Astrocyte (in vitro differentiated cells and primary cell): ENCODE data around the gene LGALS3BP. TPM values are rescaled to one million over a fixed set of nuclear protein-coding genes. Genes with fewer than 3 reads are reported as not detected.

ENCODE experiments used
- DNase-seq: peaks from one replicate; pipeline ENCODE4 v3.0.0-alpha.2; 2010; ENCODE audit warnings: low read depth
- FAIRE-seq: peaks from 2 replicates; lab custom pipeline; 2011; peaks lifted over from hg19 to GRCh38; lab: Jason Lieb, UNC
- H2AFZ ChIP-seq: 2 replicates; pipeline ENCODE4 v1.6.0; 2012; ENCODE audit warnings: low read depth, low read length, inconsistent platforms
- H3K27ac ChIP-seq: 2 replicates; pipeline ENCODE4 v1.5.1; 2011; ENCODE audit warnings: low read depth, low read length, inconsistent platforms
- H3K27me3 ChIP-seq: 2 replicates; pipeline ENCODE4 v1.6.0; 2011; ENCODE audit warnings: low read length, inconsistent platforms; ENCODE audit not compliant: insufficient read depth
- H3K36me3 ChIP-seq: 2 replicates; pipeline ENCODE4 v1.5.1; 2011; ENCODE audit warnings: low read length, inconsistent platforms; ENCODE audit not compliant: insufficient read depth
- H3K4me1 ChIP-seq: 2 replicates; pipeline ENCODE4 v1.5.1; 2011; ENCODE audit warnings: low read length, inconsistent platforms; ENCODE audit not compliant: insufficient read depth
- H3K4me2 ChIP-seq: 2 replicates; pipeline ENCODE4 v1.6.0; 2012; ENCODE audit warnings: low read length, inconsistent platforms
- H3K4me3 ChIP-seq: 2 replicates; pipeline ENCODE4 v1.5.1; 2011; ENCODE audit warnings: low read depth, mild to moderate bottlenecking, low read length, inconsistent platforms; ENCODE audit not compliant: insufficient read depth
- H3K79me2 ChIP-seq: 2 replicates; pipeline ENCODE4 v1.6.0; 2012; ENCODE audit warnings: mild to moderate bottlenecking, low read length, inconsistent platforms; ENCODE audit not compliant: insufficient read depth
- H3K9ac ChIP-seq: 2 replicates; pipeline ENCODE4 v1.6.0; 2012; ENCODE audit warnings: mild to moderate bottlenecking, low read length, inconsistent platforms
- H3K9me3 ChIP-seq: 2 replicates; pipeline ENCODE4 v1.5.1; 2012; ENCODE audit warnings: low read depth, mild to moderate bottlenecking, low read length, inconsistent platforms; ENCODE audit not compliant: insufficient read depth
- H4K20me1 ChIP-seq: 2 replicates; pipeline ENCODE4 v1.6.0; 2012; ENCODE audit warnings: low read length, inconsistent platforms; ENCODE audit not compliant: insufficient read depth
- H3K27ac Mint-ChIP-seq: one replicate; pipeline ENCODE4 v1.8.0; 2021; ENCODE audit warnings: mild to moderate bottlenecking, mixed read lengths; ENCODE audit not compliant: unreplicated experiment
- H3K27me3 Mint-ChIP-seq: one replicate; pipeline ENCODE4 v1.8.0; 2021; ENCODE audit warnings: low read depth, mixed read lengths; ENCODE audit not compliant: unreplicated experiment
- H3K36me3 Mint-ChIP-seq: one replicate; pipeline ENCODE4 v1.8.0; 2021; ENCODE audit warnings: low read depth, mixed read lengths; ENCODE audit not compliant: unreplicated experiment
- H3K4me1 Mint-ChIP-seq: one replicate; pipeline ENCODE4 v1.8.0; 2021; ENCODE audit warnings: low read depth, mixed read lengths; ENCODE audit not compliant: unreplicated experiment
- H3K4me3 Mint-ChIP-seq: one replicate; pipeline ENCODE4 v1.8.0; 2021; ENCODE audit warnings: mild to moderate bottlenecking, moderate library complexity, mixed read lengths; ENCODE audit not compliant: unreplicated experiment
- H3K9me3 Mint-ChIP-seq: one replicate; pipeline ENCODE4 v1.8.0; 2021; ENCODE audit warnings: mild to moderate bottlenecking, mixed read lengths; ENCODE audit not compliant: unreplicated experiment
- EZH2 ChIP-seq: IDR thresholded peaks from 2 replicates; pipeline ENCODE4 v1.6.1; 2012; ENCODE audit warnings: mild to moderate bottlenecking, low read length, inconsistent platforms; ENCODE audit not compliant: insufficient read depth
- total RNA-seq: library from RNA; stranded (reverse); gene quantifications from 2 replicates; pipeline ENCODE4 v1.2.1, GENCODE V29; 2021
- TF ChIP-seq, protein P1 (sequence below): IDR thresholded peaks from 2 replicates; pipeline ENCODE4 v1.5.1; 2011; ENCODE audit warnings: low read depth, mild to moderate bottlenecking, inconsistent platforms, low read length, moderate library complexity; ENCODE audit not compliant: insufficient read depth

Gene LGALS3BP
- total RNA-seq, 1 donor from 2014 or later: 495 TPM

DNA sequence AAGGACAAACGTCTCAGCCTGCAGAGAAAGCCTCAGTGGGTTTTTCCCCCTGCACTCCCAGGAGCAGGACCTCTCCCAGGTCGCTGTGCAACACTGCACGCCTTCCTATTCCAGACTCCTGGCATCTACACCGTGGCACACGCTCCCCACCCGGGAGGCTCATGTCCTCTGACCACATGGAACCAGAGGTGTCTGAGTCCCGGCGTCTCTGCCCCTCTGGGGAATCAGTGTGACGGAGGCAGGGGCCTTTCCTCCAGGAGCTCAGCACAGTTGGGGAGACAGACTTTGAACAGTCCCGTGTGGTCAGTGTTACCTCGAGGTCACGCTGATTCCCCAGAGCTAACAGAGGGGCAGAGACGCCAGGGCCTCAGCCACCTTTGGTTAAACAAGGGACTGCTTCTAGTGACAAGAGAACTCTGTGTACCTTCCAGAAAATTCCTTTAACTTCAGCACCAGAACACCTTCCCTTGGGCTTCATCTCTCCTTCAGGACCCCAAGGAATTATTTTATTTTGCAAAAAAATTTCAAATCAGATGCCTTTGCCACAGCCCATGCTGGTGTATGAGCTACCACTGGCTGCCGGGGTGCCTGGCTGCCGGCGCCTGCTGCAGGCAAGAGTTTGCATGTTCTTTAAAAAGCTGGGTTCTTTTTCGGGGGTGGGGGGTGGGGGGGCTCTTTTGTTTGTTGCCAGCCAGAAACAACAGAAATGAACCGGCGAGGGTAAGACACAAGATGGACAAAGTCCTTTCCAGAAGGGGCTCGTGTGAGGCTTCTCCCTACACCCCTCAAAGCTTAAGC is 23.3 kb upstream of the LGALS3BP start:
- H3K9me3 Mint-ChIP-seq: no peaks in the 10 kb centered on the region
- Histone ChIP-seq H3K4me1 (peaks cover 4% of the 10 kb centered on the region), H3K9ac (no peak overlapping the region), H3K4me3 (no peak overlapping the region), H4K20me1 (peaks cover 90% of the 10 kb centered on the region), H3K79me2 (peaks cover 84% of the 10 kb centered on the region), H3K36me3 (no peaks in the 10 kb centered on the region), H3K27me3 (no peaks in the 10 kb centered on the region), H3K4me2 (no peak overlapping the region), H3K9me3 (no peaks in the 10 kb centered on the region), H2AFZ (no peak overlapping the region), H3K27ac (no peak overlapping the region)
- H3K36me3 Mint-ChIP-seq: peaks cover 17% of the 10 kb centered on the region
- no peaks in the 10 kb centered on the region for H3K27me3 Mint-ChIP-seq
- no peak for FAIRE-seq
- TF ChIP-seq EZH2: no peak
- TF ChIP-seq, protein P1, sequence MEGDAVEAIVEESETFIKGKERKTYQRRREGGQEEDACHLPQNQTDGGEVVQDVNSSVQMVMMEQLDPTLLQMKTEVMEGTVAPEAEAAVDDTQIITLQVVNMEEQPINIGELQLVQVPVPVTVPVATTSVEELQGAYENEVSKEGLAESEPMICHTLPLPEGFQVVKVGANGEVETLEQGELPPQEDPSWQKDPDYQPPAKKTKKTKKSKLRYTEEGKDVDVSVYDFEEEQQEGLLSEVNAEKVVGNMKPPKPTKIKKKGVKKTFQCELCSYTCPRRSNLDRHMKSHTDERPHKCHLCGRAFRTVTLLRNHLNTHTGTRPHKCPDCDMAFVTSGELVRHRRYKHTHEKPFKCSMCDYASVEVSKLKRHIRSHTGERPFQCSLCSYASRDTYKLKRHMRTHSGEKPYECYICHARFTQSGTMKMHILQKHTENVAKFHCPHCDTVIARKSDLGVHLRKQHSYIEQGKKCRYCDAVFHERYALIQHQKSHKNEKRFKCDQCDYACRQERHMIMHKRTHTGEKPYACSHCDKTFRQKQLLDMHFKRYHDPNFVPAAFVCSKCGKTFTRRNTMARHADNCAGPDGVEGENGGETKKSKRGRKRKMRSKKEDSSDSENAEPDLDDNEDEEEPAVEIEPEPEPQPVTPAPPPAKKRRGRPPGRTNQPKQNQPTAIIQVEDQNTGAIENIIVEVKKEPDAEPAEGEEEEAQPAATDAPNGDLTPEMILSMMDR: no peak
- H3K27ac Mint-ChIP-seq: peak overlapping the region; percentile 0
- no peak overlapping the region for H3K4me3 Mint-ChIP-seq
- DNase-seq: no peak
- H3K4me1 Mint-ChIP-seq: peaks cover 4% of the 10 kb centered on the region

DNA sequence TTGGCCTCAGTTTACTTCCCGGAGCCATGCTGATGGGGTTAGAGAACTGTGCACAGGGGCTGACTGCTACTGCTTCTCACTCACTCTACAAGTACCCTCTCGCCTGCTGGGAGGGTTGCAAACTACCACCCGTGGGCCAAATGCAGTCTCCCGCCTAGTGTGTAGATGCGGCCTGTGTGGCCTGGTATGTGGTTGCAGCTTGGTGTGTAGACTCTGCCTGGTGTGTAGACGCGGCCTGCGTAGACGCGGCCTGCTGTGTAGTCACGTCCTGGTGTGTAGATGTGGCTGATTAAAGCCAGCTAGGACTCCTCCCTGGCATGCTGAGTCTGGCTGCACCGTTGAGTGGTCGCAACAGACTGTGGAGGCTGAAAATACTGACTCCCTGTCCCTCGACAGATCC is 22.6 kb upstream of the LGALS3BP start:
- Mint-ChIP-seq H3K27me3 (no peaks in the 10 kb centered on the region), H3K9me3 (no peaks in the 10 kb centered on the region), H3K27ac (peak overlapping the region; percentile 0), H3K36me3 (peaks cover 17% of the 10 kb centered on the region), H3K4me1 (peaks cover 3% of the 10 kb centered on the region), H3K4me3 (no peak overlapping the region)
- DNase-seq: no peak
- Histone ChIP-seq H3K9ac (no peak overlapping the region), H3K79me2 (peaks cover 82% of the 10 kb centered on the region), H3K4me2 (no peak overlapping the region), H3K4me3 (no peak overlapping the region), H3K27me3 (no peaks in the 10 kb centered on the region), H3K4me1 (no peaks in the 10 kb centered on the region), H3K27ac (no peak overlapping the region), H2AFZ (no peak overlapping the region), H3K36me3 (no peaks in the 10 kb centered on the region), H4K20me1 (peaks cover 88% of the 10 kb centered on the region), H3K9me3 (no peaks in the 10 kb centered on the region)
- TF ChIP-seq, protein P1: no peak
- no peak for TF ChIP-seq EZH2
- FAIRE-seq: no peak
